HL-60/S4 treated with phorbol 12-myristate 13-acetate at 8.2 ng/mL for 4 days and 3 days (cell line): ENCODE results near the gene VWC2.
"Not testable (repeated sequence)": the region's sequence is repeated elsewhere in the genome, so short reads cannot be mapped to it uniquely, and the experiment has no call there.

ENCODE experiments used
- in situ Hi-C: fragments of 300-500 bp; cut with MboI; formaldehyde crosslinking; loops from 2 replicates; pipeline ENCODE4 v1.15.0; 2022; ENCODE audit warnings: low sequenced_read_pairs

The VWC2 gene

DNA sequence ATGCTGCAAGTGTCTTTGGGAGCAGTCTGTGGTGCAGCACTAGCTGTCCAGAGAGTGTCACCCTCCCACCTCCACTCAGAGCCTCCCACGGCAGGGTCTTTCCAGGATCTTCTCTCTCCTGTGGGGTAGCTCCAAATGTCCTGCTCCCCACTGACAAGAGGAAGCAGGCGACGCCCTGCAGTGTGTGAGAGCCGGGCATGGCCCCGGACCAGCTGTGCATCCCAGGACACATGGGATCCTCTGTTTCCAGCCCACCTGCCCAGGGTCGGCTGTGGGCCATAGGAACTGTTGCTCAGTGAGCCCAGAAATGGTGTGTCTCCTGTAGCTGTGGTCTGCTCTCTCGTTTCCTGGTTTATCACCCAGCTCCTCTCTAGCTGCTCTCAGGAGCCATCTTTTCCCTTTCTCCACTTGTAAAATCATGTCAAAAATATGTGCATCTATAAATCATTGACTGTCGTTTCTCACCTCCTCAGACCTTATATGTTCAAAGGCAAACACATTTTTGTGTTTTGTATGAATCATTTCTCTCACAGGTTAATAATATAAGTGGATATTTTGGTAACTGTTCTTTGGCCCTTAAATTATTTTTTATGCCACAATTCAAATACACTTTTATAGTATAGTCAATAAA, 74.9 kb downstream of the VWC2 start:
- in situ Hi-C loops = no loop called here

DNA sequence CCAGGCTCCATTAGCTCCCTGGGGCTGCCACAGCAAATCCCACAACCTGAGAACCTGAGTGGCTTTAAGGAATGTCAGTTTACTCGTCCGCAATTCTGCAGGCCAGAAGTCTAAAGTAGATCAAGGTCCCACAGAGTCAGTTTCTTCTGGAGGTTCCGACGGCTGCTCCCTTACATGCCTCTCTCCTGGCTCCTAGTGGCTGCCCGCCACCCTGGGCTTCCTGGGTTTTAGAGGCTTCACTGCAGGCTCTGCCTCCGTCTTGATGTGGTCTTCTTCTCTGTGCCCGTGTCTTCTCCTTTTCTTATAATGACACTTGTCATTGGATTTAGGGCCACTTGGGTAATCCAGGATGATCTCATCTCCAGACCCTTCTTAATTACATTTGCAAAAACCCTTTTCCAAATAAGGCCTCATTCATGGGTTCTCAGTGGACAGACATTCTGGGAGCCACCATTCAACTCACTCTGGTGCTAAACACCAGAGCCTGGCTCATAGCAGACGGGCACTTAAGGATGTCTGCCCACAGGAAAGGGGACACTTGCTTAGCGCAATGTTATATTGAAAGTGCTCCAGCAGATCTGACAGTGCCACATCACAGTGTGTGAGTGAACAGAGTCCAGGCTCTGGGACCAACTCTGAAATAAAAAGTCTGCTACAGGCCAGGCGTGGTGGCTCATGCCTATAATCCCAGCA, 77.6 kb downstream of the VWC2 start:
- in situ Hi-C loops = no loop called here

- in situ Hi-C loops = not testable (repeated sequence)
These were observed 78.1 kb downstream of the VWC2 start for GRCh38 chr7:49851614-49851934.

DNA sequence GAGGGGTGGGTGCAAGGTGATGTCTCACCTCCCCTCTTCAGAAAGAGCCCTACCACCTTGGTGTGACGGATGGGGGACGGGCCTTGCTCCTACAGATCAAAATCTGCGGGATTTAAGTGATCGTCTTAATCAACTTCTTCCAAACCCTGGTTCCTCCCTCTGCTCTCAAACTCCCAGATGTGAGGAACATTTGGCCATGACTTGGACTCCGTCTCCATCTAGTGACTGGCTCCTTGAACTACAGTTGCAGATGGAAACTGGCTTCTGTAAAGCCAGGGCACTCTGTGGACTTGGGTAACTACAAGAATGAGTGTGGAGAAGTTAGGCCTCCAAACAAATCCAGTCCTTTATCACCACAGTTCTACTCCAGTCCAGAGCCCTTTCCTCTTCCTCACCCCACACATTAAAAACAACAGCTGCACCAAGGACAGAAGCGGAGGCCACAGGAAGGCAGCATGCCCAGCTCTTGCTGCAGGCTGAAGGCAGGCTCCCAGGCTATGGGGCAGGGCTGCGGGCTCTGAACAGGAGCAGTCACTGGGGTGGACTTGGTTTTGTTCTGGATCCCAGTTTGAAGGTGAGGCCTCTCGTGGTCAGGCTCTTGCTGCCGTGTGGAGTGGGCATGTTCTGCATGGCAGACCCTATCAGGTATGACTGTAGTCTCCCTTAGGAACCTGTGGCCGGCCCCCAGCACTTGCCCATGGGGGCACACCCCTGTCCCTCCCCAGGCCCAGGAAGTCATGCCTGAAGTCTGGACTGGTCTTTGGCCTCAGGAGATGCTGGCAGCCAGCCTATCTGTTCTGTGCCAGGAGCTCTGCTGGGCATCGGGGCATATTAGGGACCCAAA, 79.4 kb downstream of the VWC2 start:
- in situ Hi-C loops = no loop called here

DNA sequence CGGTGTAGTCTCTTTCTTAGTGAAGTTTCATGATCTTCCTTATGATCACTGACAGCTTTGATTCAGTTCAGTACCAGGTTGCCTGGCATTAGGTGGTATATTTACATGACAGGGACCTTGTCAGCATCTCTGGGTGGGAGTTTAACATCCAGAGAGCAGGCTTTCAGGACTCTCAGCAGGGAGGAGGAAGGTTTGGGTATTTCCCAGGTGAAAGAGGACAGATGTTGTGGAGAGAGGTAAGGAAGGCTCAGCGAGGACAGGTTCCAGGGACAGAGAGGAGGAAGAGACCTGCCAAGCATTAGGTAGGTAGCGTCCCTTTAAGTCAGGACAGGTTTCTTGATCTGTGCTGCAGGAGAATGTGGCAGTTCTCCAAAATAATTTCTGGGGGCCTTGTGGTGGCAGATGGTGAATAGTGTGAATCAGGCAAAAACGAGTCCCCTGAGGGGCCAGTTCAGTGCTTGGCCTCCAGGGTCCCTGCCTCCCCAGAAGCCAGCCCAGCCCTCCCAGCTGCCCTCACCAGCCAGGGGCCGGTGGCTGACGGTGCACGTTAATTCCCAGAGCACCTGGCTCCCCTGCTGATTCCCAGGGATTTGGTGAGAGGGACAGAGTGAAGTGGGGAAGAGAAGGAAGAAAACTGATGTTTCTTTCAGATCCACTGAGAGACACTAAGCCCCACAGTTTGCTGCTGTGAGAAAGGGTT, 82.0 kb downstream of the VWC2 start:
- in situ Hi-C loops = no loop called here

DNA sequence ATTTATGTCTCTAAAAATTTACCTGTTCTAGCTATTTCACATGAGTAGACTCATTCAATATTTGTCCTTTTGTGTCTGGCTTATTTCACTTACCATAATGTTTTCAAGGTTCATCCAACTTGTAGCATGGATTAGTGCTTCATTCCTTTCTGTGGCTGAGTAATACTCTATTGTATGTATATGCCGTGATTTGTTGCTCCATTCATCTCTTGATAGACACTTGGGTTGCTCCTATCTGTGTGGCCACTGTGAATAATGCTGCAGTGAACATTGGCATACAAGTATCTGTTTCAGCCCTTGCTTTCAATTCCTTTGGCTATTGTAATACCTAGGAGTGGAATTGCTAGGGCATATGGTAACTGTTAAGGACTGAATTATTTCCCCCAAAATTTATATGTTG, 86.9 kb downstream of the VWC2 start:
- in situ Hi-C loops = no loop called here

DNA sequence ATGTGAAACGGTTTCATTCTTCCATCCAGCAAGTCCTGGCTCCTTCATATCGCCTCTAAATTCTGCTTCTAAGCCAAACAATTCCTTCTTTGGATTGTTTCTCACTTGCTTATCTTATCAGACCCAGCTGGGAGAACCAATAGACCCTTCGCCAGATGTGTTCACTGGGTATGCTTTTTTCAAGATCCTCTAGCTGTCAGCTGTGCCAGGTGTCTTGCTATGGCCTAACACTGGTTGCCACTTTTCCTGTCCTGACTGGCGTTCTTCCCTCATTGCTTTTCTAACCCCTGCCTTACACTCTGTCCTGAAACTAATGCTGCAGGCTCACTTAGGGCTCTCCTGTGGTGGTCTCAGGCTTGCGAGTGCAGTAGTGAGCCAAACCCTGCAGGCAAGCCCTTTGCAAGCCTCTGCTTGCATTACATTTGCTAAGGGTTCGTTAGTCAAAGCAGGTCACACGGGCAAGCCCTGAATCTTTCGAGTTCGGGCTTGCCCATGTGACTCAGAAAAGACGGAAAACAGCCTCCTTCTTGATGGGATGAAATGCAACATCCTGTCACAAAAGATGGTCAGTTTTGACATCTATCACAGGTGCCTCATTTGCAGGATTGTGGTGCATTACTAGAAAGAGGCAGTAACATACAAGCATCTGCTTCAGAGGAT, 92.8 kb downstream of the VWC2 start:
- in situ Hi-C loops = no loop called here

- in situ Hi-C loops = no loop called here
These were observed 93.5 kb downstream of the VWC2 start for GRCh38 chr7:49866910-49867309.

- in situ Hi-C loops = no loop called here
These were observed 100.0 kb downstream of the VWC2 start for GRCh38 chr7:49873420-49873819.

DNA sequence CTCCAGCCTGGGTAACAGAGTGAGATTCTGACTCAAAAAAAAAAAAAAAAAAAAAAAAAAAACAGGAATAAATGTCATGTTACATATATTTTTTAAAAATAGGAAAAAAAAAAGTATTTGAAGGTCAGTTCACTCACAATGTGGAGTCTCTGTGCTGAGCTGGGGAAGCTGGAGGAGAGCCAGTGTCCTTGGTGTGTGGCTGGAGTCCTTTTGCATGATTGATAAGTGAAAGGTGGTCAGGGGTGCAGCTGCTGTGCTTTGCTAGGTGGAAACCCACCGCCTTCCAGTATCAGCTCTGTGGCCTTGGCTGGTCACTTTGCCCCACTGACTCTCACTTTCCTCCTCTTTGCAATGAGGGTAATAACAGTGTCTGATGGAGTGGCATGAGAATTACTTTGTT, 101.9 kb downstream of the VWC2 start:
- in situ Hi-C loops = no loop called here

DNA sequence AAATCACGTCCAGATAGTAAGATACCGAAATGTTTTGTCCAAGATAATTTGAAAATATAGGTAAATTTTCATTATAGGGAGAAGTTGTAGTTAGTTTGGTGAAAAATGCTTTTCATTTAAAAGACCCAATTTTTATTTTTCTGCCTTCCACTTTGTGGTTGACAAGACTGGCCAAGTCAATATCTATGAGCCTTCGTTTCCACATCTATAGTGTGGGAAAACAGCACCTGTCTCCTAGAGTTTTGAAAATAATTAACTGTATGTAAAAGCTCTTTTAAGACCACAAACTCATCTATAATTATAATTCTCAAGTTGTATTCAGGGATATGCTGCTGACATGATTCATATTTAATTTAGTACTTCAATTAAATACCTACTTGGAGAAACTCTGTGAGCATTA, 102.8 kb downstream of the VWC2 start:
- in situ Hi-C loops = no loop called here

GRCh38 chr7:49878089-49878488, 104.7 kb downstream of the VWC2 start:
- in situ Hi-C loops = no loop called here

GRCh38 chr7:49878627-49879026, 105.2 kb downstream of the VWC2 start:
- in situ Hi-C loops = no loop called here

- in situ Hi-C loops = no loop called here
These were observed 110.5 kb downstream of the VWC2 start for GRCh38 chr7:49883933-49884332.

DNA sequence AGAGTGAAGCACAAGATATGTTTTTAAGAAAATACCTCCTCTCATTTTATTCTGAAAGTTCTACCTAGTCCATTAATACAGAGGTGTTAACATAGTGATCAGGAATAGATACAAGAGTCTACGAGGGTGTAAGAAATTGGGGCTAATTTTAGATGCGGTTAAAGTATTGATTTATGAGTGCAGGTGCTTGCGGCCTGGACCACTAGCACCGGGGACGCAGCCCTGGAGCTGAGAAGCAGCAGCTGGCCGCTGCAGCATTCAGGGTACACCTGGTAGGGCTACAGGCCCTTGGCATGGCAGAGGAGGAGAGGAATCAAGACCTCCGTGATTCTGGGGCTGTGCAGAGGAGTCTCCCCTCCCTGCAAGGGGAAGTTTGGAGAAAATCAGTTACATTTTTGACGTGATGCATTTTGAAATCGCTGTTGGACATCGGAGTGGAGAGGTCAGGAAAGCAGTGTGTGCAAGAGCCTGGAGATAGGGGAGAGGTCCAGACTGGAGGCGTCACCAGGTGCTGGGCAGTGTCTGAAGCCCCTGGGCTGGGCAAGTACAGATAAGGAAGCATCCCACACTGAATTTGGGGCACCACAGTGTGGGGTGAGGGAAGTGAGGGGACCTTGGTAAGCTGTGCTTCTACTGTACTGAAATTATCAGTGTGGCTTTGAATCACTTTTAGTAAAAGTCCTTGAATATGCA, 112.3 kb downstream of the VWC2 start:
- in situ Hi-C loops = no loop called here

- in situ Hi-C loops = no loop called here
These were observed 119.0 kb downstream of the VWC2 start for GRCh38 chr7:49892481-49892880.

DNA sequence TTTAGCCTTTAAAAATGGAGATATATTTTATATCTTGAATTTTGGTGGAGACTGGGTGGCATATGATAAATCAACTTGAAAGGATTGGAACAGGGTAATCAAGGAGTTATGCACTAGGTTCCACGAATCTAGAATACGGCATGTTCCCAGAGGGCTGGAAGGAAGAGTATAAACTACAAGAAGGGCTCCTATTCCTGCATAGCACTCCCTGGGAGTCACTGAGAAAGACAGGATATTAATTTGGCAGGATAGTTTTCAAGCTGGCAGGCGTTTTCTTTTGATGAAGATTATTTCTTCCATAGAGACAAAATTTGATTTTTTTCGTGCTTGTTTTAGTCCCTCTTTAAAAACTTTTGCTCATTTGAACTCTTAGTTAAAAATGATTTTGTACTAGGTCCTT, 119.7 kb downstream of the VWC2 start:
- in situ Hi-C loops = no loop called here

GRCh38 chr7:49894543-49894942, 121.1 kb downstream of the VWC2 start:
- in situ Hi-C loops = no loop called here

GRCh38 chr7:49911909-49912308, 138.5 kb downstream of the VWC2 start:
- in situ Hi-C loops = no loop called here

DNA sequence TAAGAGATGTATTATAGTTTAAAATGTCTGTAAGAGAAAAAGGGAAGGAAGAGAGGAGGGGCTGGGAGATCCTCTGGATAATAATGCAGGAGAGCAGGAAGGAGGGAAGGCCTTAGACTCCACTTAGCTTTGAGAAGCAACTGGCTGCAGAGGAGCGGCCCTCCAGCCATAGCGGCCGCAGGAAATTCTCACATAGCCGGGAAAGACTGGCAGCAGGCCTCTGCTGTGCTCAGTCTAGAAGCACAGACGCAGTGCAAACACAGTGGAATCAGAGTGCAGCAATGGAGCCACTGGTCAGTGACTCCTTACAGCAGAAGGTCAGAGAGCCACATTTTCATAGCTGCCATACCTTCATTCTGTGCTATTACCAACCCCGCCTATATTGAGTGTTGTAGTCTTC, 153.3 kb downstream of the VWC2 start:
- in situ Hi-C loops = no loop called here
